Keratinocyte (primary cell): ENCODE data around the gene PRKCI.

Source experiments
- EZH2 ChIP-seq: IDR thresholded peaks from one replicate; pipeline ENCODE4 v1.6.1; 2012; ENCODE audit warnings: inconsistent platforms, mild to moderate bottlenecking, low read length, moderate library complexity
- TF ChIP-seq, protein P1 (sequence below), 3 experiments: IDR thresholded peaks in 1 of 3; conservative IDR thresholded peaks in 1 of 3; optimal IDR thresholded peaks in 1 of 3; 2 replicates in 2 of 3; 3 replicates in 1 of 3; pipeline versions ENCODE3 to v1.5.1; 2011; ENCODE audit warnings: low read length in 3 of 3, mild to moderate bottlenecking in 3 of 3, moderate library complexity in 2 of 3, control low read depth in 1 of 3, inconsistent platforms in 1 of 3; ENCODE audit not compliant: insufficient read depth in 2 of 3; ENCODE audit errors: extremely low read depth in 1 of 3

DNA sequence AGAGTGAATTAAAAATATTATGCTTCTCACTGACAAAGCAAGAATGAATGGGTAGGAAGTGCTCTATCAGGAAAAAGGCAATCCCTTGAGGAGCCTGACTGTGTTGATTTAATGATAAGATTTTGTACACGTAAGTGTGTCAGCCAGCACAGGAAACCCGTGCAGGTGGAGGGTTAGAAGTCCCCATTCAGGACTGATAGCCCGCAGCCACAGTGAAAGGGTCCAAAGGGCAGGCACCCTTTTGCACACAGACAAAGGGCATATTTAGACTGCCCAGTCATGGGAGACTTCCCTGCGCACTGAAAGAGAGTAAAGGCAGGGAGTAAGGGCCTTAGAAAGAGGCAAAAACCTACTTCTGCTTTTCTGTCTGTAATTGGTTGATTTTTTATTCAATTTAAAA lies 108.9 kb downstream of the PRKCI start:
- TF ChIP-seq, protein P1, sequence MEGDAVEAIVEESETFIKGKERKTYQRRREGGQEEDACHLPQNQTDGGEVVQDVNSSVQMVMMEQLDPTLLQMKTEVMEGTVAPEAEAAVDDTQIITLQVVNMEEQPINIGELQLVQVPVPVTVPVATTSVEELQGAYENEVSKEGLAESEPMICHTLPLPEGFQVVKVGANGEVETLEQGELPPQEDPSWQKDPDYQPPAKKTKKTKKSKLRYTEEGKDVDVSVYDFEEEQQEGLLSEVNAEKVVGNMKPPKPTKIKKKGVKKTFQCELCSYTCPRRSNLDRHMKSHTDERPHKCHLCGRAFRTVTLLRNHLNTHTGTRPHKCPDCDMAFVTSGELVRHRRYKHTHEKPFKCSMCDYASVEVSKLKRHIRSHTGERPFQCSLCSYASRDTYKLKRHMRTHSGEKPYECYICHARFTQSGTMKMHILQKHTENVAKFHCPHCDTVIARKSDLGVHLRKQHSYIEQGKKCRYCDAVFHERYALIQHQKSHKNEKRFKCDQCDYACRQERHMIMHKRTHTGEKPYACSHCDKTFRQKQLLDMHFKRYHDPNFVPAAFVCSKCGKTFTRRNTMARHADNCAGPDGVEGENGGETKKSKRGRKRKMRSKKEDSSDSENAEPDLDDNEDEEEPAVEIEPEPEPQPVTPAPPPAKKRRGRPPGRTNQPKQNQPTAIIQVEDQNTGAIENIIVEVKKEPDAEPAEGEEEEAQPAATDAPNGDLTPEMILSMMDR (optimal IDR thresholded peaks at IDR 0.05 in 1 of 3, IDR thresholded peaks at IDR 0.05 in 1 of 3, conservative IDR thresholded peaks at IDR 0.05 in 1 of 3; ENCODE audit: extremely low read depth in 1 of 3, insufficient read depth in 2 of 3, low read length in 3 of 3) = no peak
- no peak for TF ChIP-seq EZH2
